ENCODE data around the gene TGM5. TPM values are rescaled to one million over a fixed set of nuclear protein-coding genes. Genes with fewer than 3 reads are reported as not detected.

Gene TGM5
- total and polyA plus RNA-seq, 2 donors (not counting 1 experiment from before 2014, with no cell fraction given): 0.42 TPM; not detected in 1

Small RNA genes lying within 50 kb of the gene (small RNA-seq; reads per million reads assigned to genes)
- gene RF00019 (ENCODE audit: insufficient read length, low read depth, low replicate concordance): not detected

Other genes with a start within 250 kb of the TGM5 start
- gene UBR1, start 160.9 kb downstream of the TGM5 start, total RNA-seq: 60.7 and 66.7 TPM in 2 replicates
- gene UBR1, start 160.9 kb downstream of the TGM5 start, polyA plus RNA-seq: 9.7 and 14.5 TPM in 2 replicates
- 65.3 and 74.4 TPM in 2 replicates for gene TMEM62, start 133.3 kb downstream of the TGM5 start, total RNA-seq
- 18.6 and 24.4 TPM in 2 replicates for gene TMEM62, start 133.3 kb downstream of the TGM5 start, polyA plus RNA-seq
- 113 and 116 TPM in 2 replicates for gene CCNDBP1, start 81.5 kb downstream of the TGM5 start, total RNA-seq
- 111 and 127 TPM in 2 replicates for gene CCNDBP1, start 81.5 kb downstream of the TGM5 start, polyA plus RNA-seq
- gene EPB42, start 45.9 kb downstream of the TGM5 start, total RNA-seq: not detected in 2 replicates
- not detected in 2 replicates for gene EPB42, start 45.9 kb downstream of the TGM5 start, polyA plus RNA-seq
- not detected in 2 replicates for gene TGM7, start 35.3 kb upstream of the TGM5 start, total RNA-seq
- gene TGM7, start 35.3 kb upstream of the TGM5 start, polyA plus RNA-seq: not detected in 2 replicates
- gene LCMT2, start 63.6 kb upstream of the TGM5 start, total RNA-seq: 12.8 and 16.2 TPM in 2 replicates
- 7.5 and 10.1 TPM in 2 replicates for gene LCMT2, start 63.6 kb upstream of the TGM5 start, polyA plus RNA-seq
- 51.5 and 54.4 TPM in 2 replicates for gene ZSCAN29, start 104.1 kb upstream of the TGM5 start, total RNA-seq
- gene ZSCAN29, start 104.1 kb upstream of the TGM5 start, polyA plus RNA-seq: 14.9 and 16.1 TPM in 2 replicates
- gene TUBGCP4, start 104.2 kb upstream of the TGM5 start, total RNA-seq: 24.0 and 31.6 TPM in 2 replicates
- gene TUBGCP4, start 104.2 kb upstream of the TGM5 start, polyA plus RNA-seq: 9.4 and 10.0 TPM in 2 replicates
- 70.5 and 88.4 TPM in 2 replicates for gene TP53BP1, start 226.2 kb upstream of the TGM5 start, total RNA-seq
- gene TP53BP1, start 226.2 kb upstream of the TGM5 start, polyA plus RNA-seq: 13.1 and 17.6 TPM in 2 replicates